Caco-2 (cell line): ENCODE measurements around the gene CDK12. TPM values are rescaled to one million over a fixed set of nuclear protein-coding genes. Genes with fewer than 3 reads are reported as not detected.
"Not testable (repeated sequence)": the region's sequence is repeated elsewhere in the genome, so short reads cannot be mapped to it uniquely, and the experiment has no call there.

ENCODE experiments used
- BruUV-seq: library from RNA; stranded (reverse); fragments of 400-500 nt; replicated peaks from 2 replicates; lab custom pipeline; 2021; lab: Mats Ljungman, UMichigan
- CTCF ChIA-PET: fragments of 300-600 bp; sonication (Branson Sonifier 250); formaldehyde crosslinking; loops from one replicate; lab custom pipeline; 2022; ENCODE audit warnings: antibody characterized with exemption; lab: Charles Lee
- POLR2A ChIA-PET: fragments of 300-600 bp; sonication (Branson Sonifier 250); formaldehyde crosslinking; loops from one replicate; lab custom pipeline; 2022; ENCODE audit warnings: antibody characterized with exemption; lab: Charles Lee
- DNase-seq, 2 experiments: peaks; one replicate each; pipeline versions ENCODE4 v3.0.0 to v3.0.0-alpha.2; 2020 to 2022
- H3K27me3 ChIP-seq: replicated peaks from 2 replicates; pipeline ENCODE4 v1.6.0; 2011; ENCODE audit warnings: low read length; ENCODE audit not compliant: control insufficient read depth, insufficient read depth
- H3K36me3 ChIP-seq: 2 replicates; pipeline ENCODE4 v1.5.1; 2011; ENCODE audit warnings: low read length; ENCODE audit not compliant: control insufficient read depth, insufficient read depth
- H3K4me1 ChIP-seq: fragments of 250-450 bp; sonication (Bioruptor Pico); 2 replicates; pipeline ENCODE4 v1.5.1; 2020; ENCODE audit warnings: mild to moderate bottlenecking
- H3K4me3 ChIP-seq: 2 replicates; pipeline ENCODE4 v1.5.1; 2011; ENCODE audit warnings: low read depth, mild to moderate bottlenecking, control low read depth, low read length
- H3K9me3 ChIP-seq: fragments of 250-450 bp; sonication (Bioruptor Pico); 2 replicates; pipeline ENCODE4 v1.5.1; 2020; ENCODE audit warnings: mild to moderate bottlenecking, moderate library complexity
- H3K27ac Mint-ChIP-seq: one replicate; pipeline ENCODE4 v1.8.0; 2022; ENCODE audit warnings: mixed read lengths; ENCODE audit not compliant: unreplicated experiment
- H3K27me3 Mint-ChIP-seq: one replicate; pipeline ENCODE4 v1.8.0; 2022; ENCODE audit warnings: mixed read lengths; ENCODE audit not compliant: insufficient read depth, unreplicated experiment
- H3K36me3 Mint-ChIP-seq: one replicate; pipeline ENCODE4 v1.8.0; 2022; ENCODE audit warnings: mild to moderate bottlenecking, mixed read lengths; ENCODE audit not compliant: insufficient read depth, unreplicated experiment
- H3K4me1 Mint-ChIP-seq: one replicate; pipeline ENCODE4 v1.8.0; 2022; ENCODE audit warnings: low read depth, mixed read lengths; ENCODE audit not compliant: unreplicated experiment
- H3K4me3 Mint-ChIP-seq: one replicate; pipeline ENCODE4 v1.8.0; 2022; ENCODE audit warnings: mild to moderate bottlenecking, moderate library complexity, mixed read lengths; ENCODE audit not compliant: unreplicated experiment
- H3K9me3 Mint-ChIP-seq: one replicate; pipeline ENCODE4 v1.8.0; 2022; ENCODE audit warnings: mixed read lengths; ENCODE audit not compliant: unreplicated experiment
- CTCF ChIP-seq, 2 experiments: fragments of 200-600 bp in 1 of 2; IDR thresholded peaks; 1 replicate in 1 of 2; 2 replicates in 1 of 2; pipeline versions ENCODE4 v1.5.1 to v1.8.0; 2011 to 2022; ENCODE audit warnings: antibody characterized with exemption in 1 of 2, control low read depth in 1 of 2, inconsistent platforms in 1 of 2, low read depth in 1 of 2, low read length in 1 of 2, mild to moderate bottlenecking in 1 of 2, moderate library complexity in 1 of 2; ENCODE audit not compliant: insufficient read depth in 1 of 2, severe bottlenecking in 1 of 2, unreplicated experiment in 1 of 2
- intact Hi-C: fragments of 100-400 bp; cut with micrococcal nuclease; formaldehyde crosslinking; loops from one replicate; pipeline ENCODE4 v1.10.0; 2022; ENCODE audit not compliant: unreplicated experiment
- total RNA-seq: library from RNA; stranded (reverse); gene quantifications from 2 replicates; pipeline ENCODE4 v1.2.3, GENCODE V29; 2022

Gene CDK12
- total RNA-seq, 1 experiment from 2014 or later, result 85.5 TPM

- no peaks in the 10 kb centered on the region for H3K27me3 Mint-ChIP-seq
- no peaks in the 10 kb centered on the region for H3K4me1 ChIP-seq
- H3K4me3 Mint-ChIP-seq, result peak overlapping the region; percentile 84
- H3K36me3 ChIP-seq, result no peaks in the 10 kb centered on the region
- ChIA-PET CTCF (interaction anchor here (0.5 to 2.5 kb wide), 4 partner anchors 12 to 277 kb away, joined by 3 to 15 read pairs (median 3); partner anchors contain the start of gene MED1), POLR2A (interaction anchor here (0.5 to 2.9 kb wide), 5 partner anchors 9 to 561 kb away, joined by 4 to 129 read pairs (median 5); partner anchors contain the start of genes MED1 and RPL19)
- H3K36me3 Mint-ChIP-seq, result peaks cover 65% of the 10 kb centered on the region
- H3K27me3 ChIP-seq, result no peaks in the 10 kb centered on the region
- peak overlapping the region; percentile 83 for H3K4me3 ChIP-seq
- no peaks in the 10 kb centered on the region for H3K9me3 Mint-ChIP-seq
- BruUV-seq, result TSS peak; percentile 57
- H3K9me3 ChIP-seq, result no peaks in the 10 kb centered on the region
- intact Hi-C loops, result no loop called here
- peak overlapping the region; percentile 95 for H3K27ac Mint-ChIP-seq
- peaks cover 7% of the 10 kb centered on the region for H3K4me1 Mint-ChIP-seq
- DNase-seq, result peak; percentile 15 to 42
- no peak for TF ChIP-seq CTCF (IDR thresholded peaks at IDR 0.05; ENCODE audit: insufficient read depth in 1 of 2, low read depth in 1 of 2, low read length in 1 of 2, severe bottlenecking in 1 of 2, unreplicated experiment in 1 of 2)
Measured at GRCh38 chr17:39462631-39463375, 1.5 kb downstream of the CDK12 start.

GRCh38 chr17:39464639-39465181 is 3.4 kb downstream of the CDK12 start:
- intact Hi-C loops, H3K9me3 Mint-ChIP-seq, BruUV-seq, H3K36me3 ChIP-seq, H3K4me1 Mint-ChIP-seq, H3K4me1 ChIP-seq, H3K27me3 ChIP-seq, H3K4me3 ChIP-seq, H3K9me3 ChIP-seq, H3K27me3 Mint-ChIP-seq: not testable (repeated sequence)
- Mint-ChIP-seq H3K4me3 (peak overlapping the region; percentile 84), H3K27ac (peak overlapping the region; percentile 59), H3K36me3 (peaks cover 80% of the 10 kb centered on the region)
- CTCF ChIA-PET, result interaction anchor here (0.7 kb wide), 1 partner anchor 218 kb away, joined by 4 read pairs; no protein-coding TSS in a partner anchor
- DNase-seq, result peak in 1 of 2 experiments; percentile 8
- POLR2A ChIA-PET, result interaction anchor here (0.6 to 1.6 kb wide), 2 partner anchors 14 to 15 kb away, joined by 3 to 7 read pairs; partner anchors contain the start of gene MED1

- H3K9me3 Mint-ChIP-seq, H3K9me3 ChIP-seq, H3K4me3 Mint-ChIP-seq, intact Hi-C loops, CTCF ChIA-PET, H3K4me1 Mint-ChIP-seq, H3K4me1 ChIP-seq, H3K27me3 ChIP-seq, H3K27ac Mint-ChIP-seq, H3K36me3 ChIP-seq, H3K4me3 ChIP-seq, DNase-seq, POLR2A ChIA-PET, BruUV-seq, H3K27me3 Mint-ChIP-seq: not testable (repeated sequence)
- H3K36me3 Mint-ChIP-seq, result peaks cover 92% of the 10 kb centered on the region
Measured at GRCh38 chr17:39468610-39469009, 7.3 kb downstream of the CDK12 start.

GRCh38 chr17:39473310-39473709 is 12.0 kb downstream of the CDK12 start:
- H3K27me3 ChIP-seq, result no peaks in the 10 kb centered on the region
- no peak for TF ChIP-seq CTCF (IDR thresholded peaks at IDR 0.05; ENCODE audit: insufficient read depth in 1 of 2, low read depth in 1 of 2, low read length in 1 of 2, severe bottlenecking in 1 of 2, unreplicated experiment in 1 of 2)
- CTCF ChIA-PET, result no interaction called here
- no peaks in the 10 kb centered on the region; the same call in 1 of the 2 replicates for H3K9me3 ChIP-seq
- peak in 1 of 2 experiments; percentile 9 for DNase-seq
- intact Hi-C loops, result no loop called here
- H3K4me1 ChIP-seq, result no peaks in the 10 kb centered on the region
- no peak overlapping the region for H3K4me3 Mint-ChIP-seq
- peaks cover 93% of the 10 kb centered on the region for H3K36me3 Mint-ChIP-seq
- H3K27ac Mint-ChIP-seq, result no peak overlapping the region
- peaks cover 2% of the 10 kb centered on the region; the same call in 1 of the 2 replicates for H3K36me3 ChIP-seq
- H3K27me3 Mint-ChIP-seq, result no peaks in the 10 kb centered on the region
- no peak overlapping the region for H3K4me3 ChIP-seq
- BruUV-seq, result no TSS peak
- POLR2A ChIA-PET, result no interaction called here
- H3K4me1 Mint-ChIP-seq, result no peaks in the 10 kb centered on the region
- no peaks in the 10 kb centered on the region for H3K9me3 Mint-ChIP-seq

GRCh38 chr17:39479631-39480030 is 18.3 kb downstream of the CDK12 start:
- peak in 1 of 2 experiments; percentile 39 for DNase-seq
- H3K4me3 ChIP-seq, intact Hi-C loops, H3K4me1 Mint-ChIP-seq, H3K36me3 ChIP-seq, H3K9me3 Mint-ChIP-seq, H3K9me3 ChIP-seq, H3K27me3 ChIP-seq, H3K4me3 Mint-ChIP-seq, H3K4me1 ChIP-seq, H3K27me3 Mint-ChIP-seq, BruUV-seq: not testable (repeated sequence)
- Mint-ChIP-seq H3K27ac (peak overlapping the region; percentile 25), H3K36me3 (peaks cover 91% of the 10 kb centered on the region)
- CTCF ChIA-PET, result interaction anchor here (0.7 kb wide), 1 partner anchor 96 kb away, joined by 6 read pairs; no protein-coding TSS in a partner anchor
- POLR2A ChIA-PET, result interaction anchor here (0.6 kb wide), 2 partner anchors 15 to 19 kb away, joined by 3 read pairs; no protein-coding TSS in a partner anchor
